ENCODE results near the gene VPS41.

- TF ChIP-seq CREM (IDR thresholded peaks at IDR 0.05; ENCODE audit: low read depth): no peak
- no peak for TF ChIP-seq TARDBP (IDR thresholded peaks at IDR 0.05; ENCODE audit: borderline replicate concordance)
- TF ChIP-seq NKRF (conservative IDR thresholded peaks at IDR 0.05): no peak
- TF ChIP-seq CTCF (IDR thresholded peaks at IDR 0.05 in 2 of 3, conservative IDR thresholded peaks at IDR 0.05 in 1 of 3; ENCODE audit: control insufficient read depth in 2 of 3, extremely low read depth in 1 of 3, insufficient read depth in 1 of 3, low read depth in 3 of 3, low read length in 3 of 3): no peak
Measured at GRCh38 chr7:38909870-38910269, 879 bp upstream of the VPS41 start.
